Endothelial cell of umbilical vein (primary cell): ENCODE results near the gene EAPP. TPM values are rescaled to one million over a fixed set of nuclear protein-coding genes. Genes with fewer than 3 reads are reported as not detected.

Source experiments
- BruUV-seq: library from RNA; stranded (reverse); fragments of 400-500 nt; replicated peaks from 2 replicates; lab custom pipeline; 2021; lab: Mats Ljungman, UMichigan
- CTCF ChIA-PET: fragments of 300-600, 350-600 bp; sonication (Branson Sonifier 250); formaldehyde crosslinking; loops from one replicate; lab custom pipeline; 2021; ENCODE audit warnings: antibody characterized with exemption, inconsistent platforms; lab: Charles Lee
- POLR2A ChIA-PET: fragments of 300-600, 350-600 bp; sonication (Branson Sonifier 250); formaldehyde crosslinking; loops from one replicate; lab custom pipeline; 2021; ENCODE audit warnings: antibody characterized with exemption, inconsistent platforms; lab: Charles Lee
- DNase-seq: peaks from one replicate; pipeline ENCODE4 v3.0.0-alpha.2; 2011; ENCODE audit warnings: low read depth, low spot score
- FAIRE-seq: peaks from 2 replicates; lab custom pipeline; 2011; peaks lifted over from hg19 to GRCh38; lab: Jason Lieb, UNC
- H2AFZ ChIP-seq: 2 replicates; pipeline ENCODE4 v1.6.0; 2012; ENCODE audit warnings: low read depth, low read length, control low read depth, inconsistent platforms
- H3K27ac ChIP-seq: 2 replicates; pipeline ENCODE4 v1.5.1; 2011; ENCODE audit warnings: low read depth, mild to moderate bottlenecking, control low read depth, low read length, moderate library complexity; ENCODE audit not compliant: insufficient read depth
- H3K27me3 ChIP-seq, 2 experiments: 2 replicates each; pipeline versions ENCODE4 v1.6.0 to v1.6.1; 2011; ENCODE audit warnings: low read length in 2 of 2, mixed read lengths in 1 of 2; ENCODE audit not compliant: control insufficient read depth in 2 of 2, insufficient read depth in 2 of 2
- H3K36me3 ChIP-seq, 2 experiments: 2 replicates in 1 of 2; 3 replicates in 1 of 2; pipeline ENCODE4 v1.5.1; 2011; ENCODE audit warnings: low read length in 2 of 2, mild to moderate bottlenecking in 1 of 2, moderate library complexity in 1 of 2; ENCODE audit not compliant: control insufficient read depth in 2 of 2, insufficient read depth in 2 of 2; ENCODE audit errors: extremely low read depth in 1 of 2
- H3K4me1 ChIP-seq: 3 replicates; pipeline ENCODE4 v1.5.1; 2011; ENCODE audit warnings: mild to moderate bottlenecking, low read length; ENCODE audit not compliant: control insufficient read depth, insufficient read depth; ENCODE audit errors: extremely low read depth
- H3K4me2 ChIP-seq: 2 replicates; pipeline ENCODE4 v1.6.1; 2011; ENCODE audit warnings: low read length, control low read depth, mixed read lengths; ENCODE audit not compliant: insufficient read depth
- H3K4me3 ChIP-seq, 3 experiments: fragments of 200-600 bp in 1 of 3; sonication (generic), shearing (Covaris generic) in 1 of 3; replicated peaks in 1 of 3; 2 replicates each; pipeline ENCODE4 v1.5.1; 2011 to 2016; ENCODE audit warnings: control low read depth in 3 of 3, low read length in 3 of 3, mild to moderate bottlenecking in 2 of 3, inconsistent platforms in 1 of 3, low read depth in 1 of 3, moderate library complexity in 1 of 3; ENCODE audit not compliant: insufficient read depth in 1 of 3
- H3K79me2 ChIP-seq: 2 replicates; pipeline ENCODE4 v1.6.0; 2012; ENCODE audit warnings: low read length, inconsistent platforms; ENCODE audit not compliant: control insufficient read depth, insufficient read depth
- H3K9ac ChIP-seq: replicated peaks from 2 replicates; pipeline ENCODE3; 2011; ENCODE audit warnings: low read length, control low read depth; ENCODE audit not compliant: insufficient read depth; ENCODE audit errors: extremely low read depth
- H3K9me1 ChIP-seq: replicated peaks from 3 replicates; pipeline ENCODE4 v1.6.0; 2011; ENCODE audit warnings: mild to moderate bottlenecking, low read length; ENCODE audit not compliant: control insufficient read depth, insufficient read depth; ENCODE audit errors: extremely low read depth
- H3K9me3 ChIP-seq: replicated peaks from 2 replicates; pipeline ENCODE4 v1.5.1; 2012; ENCODE audit warnings: low read length, inconsistent platforms; ENCODE audit not compliant: control insufficient read depth, insufficient read depth
- H4K20me1 ChIP-seq: replicated peaks from 2 replicates; pipeline ENCODE3; 2011; ENCODE audit warnings: mild to moderate bottlenecking, low read length; ENCODE audit not compliant: control insufficient read depth, insufficient read depth; ENCODE audit errors: extremely low read depth
- CTCF ChIP-seq, 2 donors: IDR thresholded peaks; 1 replicate in 1 of 2; 2 replicates in 1 of 2; pipeline ENCODE4 v1.5.1; 2011; ENCODE audit warnings: low read length in 2 of 2, mild to moderate bottlenecking in 2 of 2, moderate library complexity in 2 of 2, control low read depth in 1 of 2, inconsistent platforms in 1 of 2, low read depth in 1 of 2; ENCODE audit not compliant: insufficient read depth in 1 of 2; ENCODE audit errors: extremely low read depth in 1 of 2
- EZH2 ChIP-seq: IDR thresholded peaks from 2 replicates; pipeline ENCODE4 v1.6.1; 2012; ENCODE audit warnings: borderline replicate concordance, low read depth, mild to moderate bottlenecking, moderate library complexity, low read length, inconsistent platforms; ENCODE audit not compliant: severe bottlenecking
- FOS ChIP-seq: IDR thresholded peaks from 2 replicates; pipeline ENCODE4 v1.6.1; 2011; ENCODE audit warnings: mild to moderate bottlenecking, low read length, moderate library complexity, borderline replicate concordance; ENCODE audit not compliant: insufficient read depth
- GATA2 ChIP-seq: IDR thresholded peaks from 2 replicates; pipeline ENCODE4 v1.7.0; 2011; ENCODE audit warnings: low read depth, mild to moderate bottlenecking, moderate library complexity, mixed read lengths, low read length; ENCODE audit not compliant: insufficient read length, insufficient read depth
- JUN ChIP-seq: IDR thresholded peaks from 2 replicates; pipeline ENCODE4 v1.6.1; 2011; ENCODE audit warnings: borderline replicate concordance, low read depth; ENCODE audit not compliant: insufficient read length, insufficient read depth
- MAX ChIP-seq: IDR thresholded peaks from 2 replicates; pipeline ENCODE4 v1.6.1; 2011; ENCODE audit not compliant: insufficient read depth, insufficient read length
- MYC ChIP-seq: IDR thresholded peaks from one replicate; pipeline ENCODE4 v1.6.1; 2011; ENCODE audit warnings: mild to moderate bottlenecking, low read depth, low read length
- POLR2A ChIP-seq: IDR thresholded peaks from 2 replicates; pipeline ENCODE4 v1.6.1; 2012; ENCODE audit warnings: low read depth, mild to moderate bottlenecking, control low read depth, low read length
- POLR2AphosphoS5 ChIP-seq: IDR thresholded peaks from 2 replicates; pipeline ENCODE4 v1.6.1; 2012; ENCODE audit warnings: low read depth, mild to moderate bottlenecking, control low read depth, low read length, moderate library complexity; ENCODE audit not compliant: insufficient read depth
- dilution Hi-C: fragments of 300-500 bp; cut with MboI; formaldehyde crosslinking; loops from one replicate; pipeline ENCODE4 v1.15.0; 2019; ENCODE audit warnings: low sequenced_read_pairs; ENCODE audit not compliant: extremely low pct_ligation_motif_present
- intact Hi-C: fragments of 100-400 bp; cut with micrococcal nuclease; formaldehyde crosslinking; loops from one replicate; pipeline ENCODE4 v1.10.0; 2022
- polyA plus RNA-seq, 4 experiments: library from polyadenylated mRNA; depleted of rRNA in 3 of 4; stranded (reverse) in 3 of 4; unstranded in 1 of 4; fragments of >200 nt; gene quantifications; 2 replicates each; pipeline versions ENCODE4 v1.2.1 to v1.2.3, GENCODE V29; 2011 to 2012; ENCODE audit warnings: missing spikeins in 1 of 4
- total RNA-seq: library from RNA; stranded (reverse); gene quantifications from 2 replicates; pipeline ENCODE4 v1.2.3, GENCODE V29; 2021

EAPP gene
- total and polyA plus RNA-seq, 2 donors (not counting 3 experiments of a cell fraction or from before 2014, with no cell fraction given): 16.6 to 22.2 TPM

GRCh38 chr14:34536951-34537676, 2.4 kb downstream of the EAPP start:
- H3K4me1 ChIP-seq: peaks cover 5% of the 10 kb centered on the region
- no peaks in the 10 kb centered on the region for H3K27me3 ChIP-seq
- no peaks in the 10 kb centered on the region for H3K36me3 ChIP-seq
- FAIRE-seq: peak; percentile 18
- H3K4me2 ChIP-seq: no peak overlapping the region
- dilution Hi-C loops: no loop called here
- H3K27ac ChIP-seq: no peak overlapping the region
- H4K20me1 ChIP-seq: no peaks in the 10 kb centered on the region
- CTCF ChIA-PET: interaction anchor here (0.7 to 1.3 kb wide), 3 partner anchors 10 to 1035 kb away, joined by 3 to 5 read pairs (median 3); no protein-coding TSS in a partner anchor
- DNase-seq: no peak
- no TSS peak for BruUV-seq
- H3K9ac ChIP-seq: no peak overlapping the region
- POLR2A ChIA-PET: interaction anchor here (0.6 to 0.8 kb wide), 2 partner anchors 14 to 78 kb away, joined by 3 to 6 read pairs; no protein-coding TSS in a partner anchor
- no peaks in the 10 kb centered on the region for H3K9me3 ChIP-seq
- intact Hi-C loops: loop anchor here (5.0 kb wide), 3 partner anchors 75 to 1290 kb away; partner anchors contain the start of genes BRMS1L and SPTSSA
- no peak overlapping the region for H2AFZ ChIP-seq
- no peak overlapping the region for H3K4me3 ChIP-seq
- peaks cover 13% of the 10 kb centered on the region for H3K79me2 ChIP-seq
- no peaks in the 10 kb centered on the region for H3K9me1 ChIP-seq
- TF ChIP-seq POLR2A (no peak), MYC (no peak), CTCF (IDR thresholded peaks at IDR 0.05; ENCODE audit: extremely low read depth in 1 of 2, insufficient read depth in 1 of 2, low read depth in 1 of 2, low read length in 2 of 2) (no peak), POLR2AphosphoS5 (no peak), GATA2 (no peak), JUN (no peak), MAX (no peak), FOS (no peak), EZH2 (no peak)
